Vagina (tissue), 2 donors: ENCODE results near the gene C10orf105. TPM values are rescaled to one million over a fixed set of nuclear protein-coding genes. Genes with fewer than 3 reads are reported as not detected.

ENCODE experiments used
- DNase-seq, 2 donors: peaks; one replicate each; pipeline ENCODE4 v3.0.0-alpha.2; 2017; ENCODE audit errors: extremely low spot score in 2 of 2
- H3K27ac ChIP-seq: fragments of 200-600 bp; sonication (generic); one replicate; pipeline ENCODE4 v1.5.1; 2019
- H3K27me3 ChIP-seq: fragments of 200-600 bp; sonication (generic); one replicate; pipeline ENCODE4 v1.5.1; 2019
- H3K36me3 ChIP-seq, 2 donors: fragments of 200-600 bp; sonication (generic); one replicate each; pipeline ENCODE4 v1.5.1; 2017 to 2019
- H3K4me1 ChIP-seq: fragments of 200-600 bp; sonication (generic); one replicate; pipeline ENCODE4 v1.5.1; 2019
- H3K4me3 ChIP-seq, 2 donors: fragments of 200-600 bp; sonication (generic); 1 replicate in 1 of 2; 2 replicates in 1 of 2; pipeline ENCODE4 v1.5.1; 2016 to 2019
- H3K9me3 ChIP-seq: fragments of 200-600 bp; sonication (generic); one replicate; pipeline ENCODE4 v1.5.1; 2019
- CTCF ChIP-seq, 3 experiments: fragments of 450-650 bp in 2 of 3; fragments of 200-600 bp in 1 of 3; sonication (generic) in 1 of 3; IDR thresholded peaks; one replicate each; pipeline ENCODE4 v1.5.1; 2017 to 2019; ENCODE audit warnings: antibody characterized with exemption in 3 of 3, mild to moderate bottlenecking in 2 of 3, moderate library complexity in 2 of 3
- POLR2A ChIP-seq, 2 donors: fragments of 450-650 bp; IDR thresholded peaks; one replicate each; pipeline ENCODE4 v1.6.1; 2017; ENCODE audit warnings: antibody characterized with exemption in 2 of 2, mild to moderate bottlenecking in 2 of 2, moderate library complexity in 2 of 2
- POLR2AphosphoS5 ChIP-seq, 2 donors: sonication (generic); formaldehyde crosslinking; IDR thresholded peaks; one replicate each; pipeline ENCODE4 v1.9.0; 2017; ENCODE audit warnings: antibody characterized with exemption in 2 of 2, mild to moderate bottlenecking in 2 of 2, low read depth in 1 of 2; ENCODE audit not compliant: insufficient read depth in 1 of 2
- intact Hi-C: fragments of 100-400 bp; cut with DNase I; formaldehyde crosslinking; loops from one replicate; pipeline ENCODE4 v1.15.1; 2023
- total RNA-seq: library from RNA; depleted of rRNA; stranded (reverse); fragments of >200 nt; gene quantifications from one replicate; pipeline ENCODE4 v1.2.3, GENCODE V29; 2016

Gene C10orf105
- total RNA-seq, 1 donor from 2014 or later, result 0.49 TPM

DNA sequence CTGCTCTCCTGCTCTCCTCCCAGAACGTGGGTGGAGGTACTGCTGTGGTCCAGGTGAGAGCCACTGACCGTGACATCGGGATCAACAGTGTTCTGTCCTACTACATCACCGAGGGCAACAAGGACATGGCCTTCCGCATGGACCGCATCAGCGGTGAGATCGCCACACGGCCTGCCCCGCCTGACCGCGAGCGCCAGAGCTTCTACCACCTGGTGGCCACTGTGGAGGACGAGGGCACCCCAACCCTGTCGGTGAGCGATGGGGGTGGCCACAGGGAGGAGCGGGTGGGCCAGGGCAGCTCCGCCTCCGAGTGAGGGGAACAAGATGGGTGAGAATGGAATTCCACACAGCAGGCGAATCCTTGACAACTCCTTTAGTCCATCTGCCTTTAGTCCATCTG, 22.1 kb upstream of the C10orf105 start:
- peaks cover 48% of the 10 kb centered on the region for H3K4me1 ChIP-seq
- no peak for TF ChIP-seq CTCF (IDR thresholded peaks at IDR 0.05)
- TF ChIP-seq POLR2A (IDR thresholded peaks at IDR 0.05), result no peak
- TF ChIP-seq POLR2AphosphoS5 (IDR thresholded peaks at IDR 0.05; ENCODE audit: insufficient read depth in 1 of 2, low read depth in 1 of 2), result no peak
- no peaks in the 10 kb centered on the region for H3K9me3 ChIP-seq

GRCh38 chr10:71741029-71741428, 21.5 kb upstream of the C10orf105 start:
- Histone ChIP-seq H3K9me3 (no peaks in the 10 kb centered on the region), H3K36me3 (no peaks in the 10 kb centered on the region), H3K4me1 (peaks cover 48% of the 10 kb centered on the region), H3K4me3 (no peak overlapping the region), H3K27me3 (no peaks in the 10 kb centered on the region), H3K27ac (no peak overlapping the region)
- intact Hi-C loops, result no loop called here
- no peak for DNase-seq
- TF ChIP-seq CTCF (IDR thresholded peaks at IDR 0.05), result no peak
- TF ChIP-seq POLR2AphosphoS5 (IDR thresholded peaks at IDR 0.05; ENCODE audit: insufficient read depth in 1 of 2, low read depth in 1 of 2), result no peak
- no peak for TF ChIP-seq POLR2A (IDR thresholded peaks at IDR 0.05)

More for the DNA sequence above, 22.1 kb upstream of the C10orf105 start:
- H3K36me3 ChIP-seq, result no peaks in the 10 kb centered on the region
- intact Hi-C loops, result no loop called here
- no peak for DNase-seq
- H3K27ac ChIP-seq, result no peak overlapping the region
- H3K27me3 ChIP-seq, result no peaks in the 10 kb centered on the region
- no peak overlapping the region for H3K4me3 ChIP-seq

GRCh38 chr10:71740069-71740653, 20.6 kb upstream of the C10orf105 start:
- no peak overlapping the region for H3K4me3 ChIP-seq
- H3K27me3 ChIP-seq, result no peaks in the 10 kb centered on the region
- no peaks in the 10 kb centered on the region for H3K36me3 ChIP-seq
- H3K27ac ChIP-seq, result no peak overlapping the region
- H3K9me3 ChIP-seq, result no peaks in the 10 kb centered on the region
- intact Hi-C loops, result no loop called here
- H3K4me1 ChIP-seq, result peaks cover 50% of the 10 kb centered on the region
- no peak for TF ChIP-seq POLR2A (IDR thresholded peaks at IDR 0.05)
- no peak for TF ChIP-seq CTCF (IDR thresholded peaks at IDR 0.05)
- no peak for TF ChIP-seq POLR2AphosphoS5 (IDR thresholded peaks at IDR 0.05; ENCODE audit: insufficient read depth in 1 of 2, low read depth in 1 of 2)
- DNase-seq, result no peak

DNA sequence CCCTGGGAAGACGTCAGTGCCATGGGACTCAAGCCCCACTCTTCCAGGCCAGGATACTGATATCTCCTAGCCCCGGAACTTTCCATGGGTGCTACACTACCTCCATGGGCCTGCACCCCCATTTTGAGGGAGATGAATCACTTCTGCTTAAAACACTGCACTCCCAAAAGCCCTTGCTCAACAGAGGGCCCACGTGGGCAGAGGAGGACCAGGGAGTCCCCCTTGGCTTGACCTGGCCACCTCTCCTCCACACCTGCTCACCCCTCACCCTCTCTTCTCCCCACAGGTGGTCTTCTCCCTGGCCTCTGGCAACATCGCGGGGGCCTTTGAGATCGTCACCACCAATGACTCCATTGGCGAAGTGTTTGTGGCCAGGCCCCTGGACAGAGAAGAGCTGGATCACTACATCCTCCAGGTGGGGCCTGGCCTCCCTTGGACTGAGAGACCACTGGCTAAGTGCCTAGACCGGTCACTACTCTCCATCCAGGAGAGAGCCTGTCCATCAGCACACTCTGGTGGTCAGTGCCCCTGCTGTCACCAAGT, 19.9 kb upstream of the C10orf105 start:
- H3K27me3 ChIP-seq, result no peaks in the 10 kb centered on the region
- peaks cover 52% of the 10 kb centered on the region for H3K4me1 ChIP-seq
- TF ChIP-seq CTCF (IDR thresholded peaks at IDR 0.05), result no peak
- no peak for TF ChIP-seq POLR2AphosphoS5 (IDR thresholded peaks at IDR 0.05; ENCODE audit: insufficient read depth in 1 of 2, low read depth in 1 of 2)
- TF ChIP-seq POLR2A (IDR thresholded peaks at IDR 0.05), result no peak
- intact Hi-C loops, result no loop called here
- H3K9me3 ChIP-seq, result no peaks in the 10 kb centered on the region
- H3K4me3 ChIP-seq, result no peak overlapping the region
- DNase-seq, result no peak
- H3K36me3 ChIP-seq, result no peaks in the 10 kb centered on the region
- H3K27ac ChIP-seq, result no peak overlapping the region

- intact Hi-C loops, result no loop called here
- peaks cover 52% of the 10 kb centered on the region for H3K4me1 ChIP-seq
- no peak for DNase-seq
Measured at GRCh38 chr10:71737834-71738197, 18.2 kb upstream of the C10orf105 start.

More at GRCh38 chr10:71737834-71738197, 18.2 kb upstream of the C10orf105 start:
- Histone ChIP-seq H3K36me3 (no peaks in the 10 kb centered on the region), H3K4me3 (no peak overlapping the region), H3K27me3 (no peaks in the 10 kb centered on the region), H3K27ac (peak overlapping the region; percentile 52), H3K9me3 (no peaks in the 10 kb centered on the region)
- TF ChIP-seq CTCF (IDR thresholded peaks at IDR 0.05) (no peak), POLR2A (IDR thresholded peaks at IDR 0.05) (no peak), POLR2AphosphoS5 (IDR thresholded peaks at IDR 0.05; ENCODE audit: insufficient read depth in 1 of 2, low read depth in 1 of 2) (no peak)
